ENCODE results near the gene PPM1J. TPM values are rescaled to one million over a fixed set of nuclear protein-coding genes. Genes with fewer than 3 reads are reported as not detected.
"Not testable (repeated sequence)": the region's sequence is repeated elsewhere in the genome, so short reads cannot be mapped to it uniquely, and the experiment has no call there.

PPM1J gene
- total RNA-seq, 1 donor from 2014 or later = 1.8 TPM

GRCh38 chr1:112735752-112736151 is 20.6 kb upstream of the PPM1J start:
- no peak overlapping the region for H3K27ac Mint-ChIP-seq
- no peaks in the 10 kb centered on the region for H3K9me3 Mint-ChIP-seq
- no peaks in the 10 kb centered on the region for H3K36me3 Mint-ChIP-seq
- Histone ChIP-seq H3K4me3 (no peak overlapping the region), H3K4me1 (no peaks in the 10 kb centered on the region), H3K36me3 (no peaks in the 10 kb centered on the region), H3K79me2 (ENCODE audit: low read depth) (no peaks in the 10 kb centered on the region), H3K9ac (no peak overlapping the region), H3K27me3 (no peaks in the 10 kb centered on the region), H3K9me3 (ENCODE audit: low read depth) (no peaks in the 10 kb centered on the region), H3K4me2 (no peak overlapping the region), H3F3A (ENCODE audit: low read depth) (no peaks in the 10 kb centered on the region), H3K27ac (no peak overlapping the region), H4K20me1 (ENCODE audit: low read depth) (no peaks in the 10 kb centered on the region), H2AFZ (replicated peaks) (no peak overlapping the region)
- no peak for DNase-seq (ENCODE audit: low spot score)
- H3K27me3 Mint-ChIP-seq (ENCODE audit: insufficient read depth, low read depth) = peaks cover 5% of the 10 kb centered on the region
- peaks cover 2% of the 10 kb centered on the region for H3K4me1 Mint-ChIP-seq
- H3K4me3 Mint-ChIP-seq = no peak overlapping the region
- no peak for TF ChIP-seq EZH2 (IDR thresholded peaks at IDR 0.05)
- TF ChIP-seq CTCF (IDR thresholded peaks at IDR 0.05) = no peak
- TF ChIP-seq EZH2phosphoT487 (IDR thresholded peaks at IDR 0.05) = no peak

- peaks cover 4% of the 10 kb centered on the region for H3K27me3 Mint-ChIP-seq (ENCODE audit: insufficient read depth, low read depth)
- peaks cover 22% of the 10 kb centered on the region for H3K4me1 Mint-ChIP-seq
- TF ChIP-seq EZH2phosphoT487 (IDR thresholded peaks at IDR 0.05) (no peak), EZH2 (IDR thresholded peaks at IDR 0.05) (no peak), CTCF (IDR thresholded peaks at IDR 0.05) (no peak)
- H3K36me3 Mint-ChIP-seq = no peaks in the 10 kb centered on the region
- H3K4me2 ChIP-seq = no peak overlapping the region
- no peaks in the 10 kb centered on the region for H3K27me3 ChIP-seq
- no peak overlapping the region for H3K27ac ChIP-seq
- H3K4me3 Mint-ChIP-seq = no peak overlapping the region
- H3K9ac ChIP-seq = no peak overlapping the region
- no peak overlapping the region for H3K4me3 ChIP-seq
- H2AFZ ChIP-seq (replicated peaks) = no peak overlapping the region
- peaks cover 13% of the 10 kb centered on the region for H3F3A ChIP-seq (ENCODE audit: low read depth)
- DNase-seq (ENCODE audit: low spot score) = no peak
- H3K9me3 ChIP-seq (ENCODE audit: low read depth) = no peaks in the 10 kb centered on the region
- no peaks in the 10 kb centered on the region for H4K20me1 ChIP-seq (ENCODE audit: low read depth)
- H3K27ac Mint-ChIP-seq = no peak overlapping the region
- H3K9me3 Mint-ChIP-seq = no peaks in the 10 kb centered on the region
- peaks cover 15% of the 10 kb centered on the region for H3K4me1 ChIP-seq
- H3K79me2 ChIP-seq (ENCODE audit: low read depth) = no peaks in the 10 kb centered on the region
- H3K36me3 ChIP-seq = no peaks in the 10 kb centered on the region
Observed at GRCh38 chr1:112731451-112731850, 16.3 kb upstream of the PPM1J start.

- no peaks in the 10 kb centered on the region for H3K79me2 ChIP-seq (ENCODE audit: low read depth)
- no peak overlapping the region for H3K4me3 ChIP-seq
- DNase-seq (ENCODE audit: low spot score) = no peak
- peaks cover 22% of the 10 kb centered on the region for H3K4me1 Mint-ChIP-seq
- peaks cover 6% of the 10 kb centered on the region for H3K27me3 Mint-ChIP-seq (ENCODE audit: insufficient read depth, low read depth)
- no peaks in the 10 kb centered on the region for H4K20me1 ChIP-seq (ENCODE audit: low read depth)
- no peaks in the 10 kb centered on the region for H3K36me3 Mint-ChIP-seq
- H2AFZ ChIP-seq (replicated peaks) = no peak overlapping the region
- no peaks in the 10 kb centered on the region for H3K9me3 Mint-ChIP-seq
- H3K27ac Mint-ChIP-seq = no peak overlapping the region
- no peak for TF ChIP-seq EZH2phosphoT487 (IDR thresholded peaks at IDR 0.05)
- TF ChIP-seq EZH2 (IDR thresholded peaks at IDR 0.05) = no peak
- no peak for TF ChIP-seq CTCF (IDR thresholded peaks at IDR 0.05)
- H3K36me3 ChIP-seq = no peaks in the 10 kb centered on the region
- no peaks in the 10 kb centered on the region for H3K27me3 ChIP-seq
- peak overlapping the region; percentile 56 for H3K4me2 ChIP-seq
- no peak overlapping the region for H3K4me3 Mint-ChIP-seq
- no peak overlapping the region for H3K27ac ChIP-seq
- no peak overlapping the region for H3K9ac ChIP-seq
- no peaks in the 10 kb centered on the region for H3K9me3 ChIP-seq (ENCODE audit: low read depth)
- peaks cover 13% of the 10 kb centered on the region for H3F3A ChIP-seq (ENCODE audit: low read depth)
- peaks cover 15% of the 10 kb centered on the region for H3K4me1 ChIP-seq
Observed at GRCh38 chr1:112729909-112730308, 14.8 kb upstream of the PPM1J start.

- H3K27me3 ChIP-seq; H3K27ac ChIP-seq; H3K4me3 ChIP-seq; H3K9me3 Mint-ChIP-seq; H2AFZ ChIP-seq (replicated peaks); H3K9me3 ChIP-seq (ENCODE audit: low read depth); H3K27me3 Mint-ChIP-seq (ENCODE audit: insufficient read depth, low read depth); H3K79me2 ChIP-seq (ENCODE audit: low read depth); H3K36me3 Mint-ChIP-seq; H3K27ac Mint-ChIP-seq; H3K9ac ChIP-seq; H3K36me3 ChIP-seq; H4K20me1 ChIP-seq (ENCODE audit: low read depth); H3K4me3 Mint-ChIP-seq: not testable (repeated sequence)
- peaks cover 15% of the 10 kb centered on the region for H3K4me1 ChIP-seq
- peaks cover 13% of the 10 kb centered on the region for H3F3A ChIP-seq (ENCODE audit: low read depth)
- H3K4me2 ChIP-seq = peak overlapping the region; percentile 56
- H3K4me1 Mint-ChIP-seq = peaks cover 22% of the 10 kb centered on the region
- peak; percentile 29 for DNase-seq (ENCODE audit: low spot score)
Observed at GRCh38 chr1:112729011-112729410, 13.9 kb upstream of the PPM1J start.

GRCh38 chr1:112728306-112728971 is 13.3 kb upstream of the PPM1J start:
- not testable (repeated sequence) for H3K27ac Mint-ChIP-seq, H3K4me3 Mint-ChIP-seq

More at GRCh38 chr1:112728306-112728971, 13.3 kb upstream of the PPM1J start:
- H3K36me3 Mint-ChIP-seq; H4K20me1 ChIP-seq (ENCODE audit: low read depth); H3K27ac ChIP-seq; H3K4me3 ChIP-seq; H3K36me3 ChIP-seq; H2AFZ ChIP-seq (replicated peaks); H3K9me3 ChIP-seq (ENCODE audit: low read depth); H3K9ac ChIP-seq; H3K9me3 Mint-ChIP-seq; H3K4me2 ChIP-seq; H3K79me2 ChIP-seq (ENCODE audit: low read depth); H3K27me3 ChIP-seq; DNase-seq (ENCODE audit: low spot score): not testable (repeated sequence)
- Mint-ChIP-seq H3K4me1 (peaks cover 24% of the 10 kb centered on the region), H3K27me3 (ENCODE audit: insufficient read depth, low read depth) (peaks cover 11% of the 10 kb centered on the region)
- H3K4me1 ChIP-seq = peaks cover 15% of the 10 kb centered on the region
- peaks cover 16% of the 10 kb centered on the region for H3F3A ChIP-seq (ENCODE audit: low read depth)
